ENCODE measurements around the gene USP1.

GRCh38 chr1:62392951-62393350 lies 43.9 kb upstream of the USP1 start:
- no peak for TF ChIP-seq CTCF (IDR thresholded peaks at IDR 0.05)
- no peak for TF ChIP-seq POLR2AphosphoS5 (IDR thresholded peaks at IDR 0.05; ENCODE audit: low read depth, low read length)
